HepG2 (cell line): ENCODE data around the gene EMCN. TPM values are rescaled to one million over a fixed set of nuclear protein-coding genes. Genes with fewer than 3 reads are reported as not detected.

Source experiments
- ATAC-seq: fragments of 200-7000 bp; cut with Tn5 transposase; 3 replicates; pipeline ENCODE4 v1.9.1; 2020; ENCODE audit warnings: mild to moderate bottlenecking, moderate library complexity
- BruUV-seq: library from RNA; stranded (reverse); fragments of 400-500 nt; replicated peaks from 2 replicates; lab custom pipeline; 2021; lab: Mats Ljungman, UMichigan
- CTCF ChIA-PET: fragments of 300-600 bp; formaldehyde crosslinking; extraction: SDS; loops from one replicate; lab custom pipeline; 2021; ENCODE audit warnings: low total read pairs, inconsistent platforms, low intra/inter-chr PET ratio; lab: Yijun Ruan, JAX
- POLR2A ChIA-PET: fragments of 350-600 bp; sonication (Branson Sonifier 250); formaldehyde crosslinking; loops from one replicate; lab custom pipeline; 2020; ENCODE audit warnings: antibody characterized with exemption, inconsistent platforms; lab: Yijun Ruan, JAX
- DNase-seq: peaks from one replicate; pipeline ENCODE4 v3.0.0-alpha.2; 2015; ENCODE audit warnings: low spot score
- FAIRE-seq: peaks from 3 replicates; lab custom pipeline; 2011; peaks lifted over from hg19 to GRCh38; lab: Jason Lieb, UNC
- H2AFZ ChIP-seq: one replicate; pipeline ENCODE4 v1.6.1; 2011; ENCODE audit warnings: low read length, inconsistent platforms
- H3K27ac ChIP-seq: fragments of 300-600 bp; 3 replicates; pipeline ENCODE4 v1.8.0; 2011; ENCODE audit warnings: mixed run types, mild to moderate bottlenecking, mixed read lengths, low read length, inconsistent platforms; ENCODE audit not compliant: insufficient read depth; ENCODE audit errors: extremely low read length
- H3K27me3 ChIP-seq, 2 experiments: fragments of 200-600 bp in 1 of 2; 2 replicates in 1 of 2; 3 replicates in 1 of 2; pipeline versions ENCODE4 v1.6.0 to v1.8.0; 2011; ENCODE audit warnings: low read length in 2 of 2, mild to moderate bottlenecking in 2 of 2, moderate library complexity in 2 of 2, inconsistent platforms in 1 of 2; ENCODE audit not compliant: insufficient read depth in 2 of 2, control insufficient read depth in 1 of 2
- H3K36me3 ChIP-seq, 2 experiments: fragments of 200-600 bp in 1 of 2; replicated peaks in 1 of 2; 2 replicates in 1 of 2; 3 replicates in 1 of 2; pipeline versions ENCODE4 v1.5.1 to v1.8.0; 2011; ENCODE audit warnings: low read length in 2 of 2, inconsistent platforms in 1 of 2; ENCODE audit not compliant: insufficient read depth in 2 of 2, control insufficient read depth in 1 of 2
- H3K4me1 ChIP-seq: 2 replicates; pipeline ENCODE4 v1.5.1; 2012; ENCODE audit warnings: low read length, inconsistent platforms; ENCODE audit not compliant: insufficient read depth
- H3K4me2 ChIP-seq: 2 replicates; pipeline ENCODE4 v1.6.0; 2011; ENCODE audit warnings: low read depth, low read length, inconsistent platforms
- H3K4me3 ChIP-seq, 3 experiments: fragments of 200-600 bp in 1 of 3; sonication (generic), shearing (Covaris generic) in 1 of 3; replicated peaks in 1 of 3; 2 replicates each; pipeline ENCODE4 v1.5.1; 2011 to 2016; ENCODE audit warnings: low read length in 3 of 3, inconsistent platforms in 2 of 3, low read depth in 2 of 3, mild to moderate bottlenecking in 2 of 3, control low read depth in 1 of 3, mixed read lengths in 1 of 3; ENCODE audit not compliant: insufficient read depth in 1 of 3
- H3K79me2 ChIP-seq: one replicate; pipeline ENCODE4 v1.6.1; 2011; ENCODE audit warnings: low read length, inconsistent platforms; ENCODE audit not compliant: insufficient read depth
- H3K9ac ChIP-seq: 2 replicates; pipeline ENCODE4 v1.6.0; 2011; ENCODE audit warnings: mild to moderate bottlenecking, low read depth, low read length, inconsistent platforms; ENCODE audit not compliant: insufficient read depth
- H3K9me3 ChIP-seq: 2 replicates; pipeline ENCODE4 v1.5.1; 2012; ENCODE audit warnings: mild to moderate bottlenecking, low read length
- H4K20me1 ChIP-seq: 2 replicates; pipeline ENCODE4 v1.6.0; 2011; ENCODE audit warnings: inconsistent platforms, mild to moderate bottlenecking, low read length, moderate library complexity; ENCODE audit not compliant: insufficient read depth
- AHR ChIP-seq: IDR thresholded peaks from 2 replicates; pipeline ENCODE4 v1.6.1; 2018; ENCODE audit warnings: missing genetic modification reagents, missing compliant biosample characterization
- CSRNP1 ChIP-seq: sonication (generic); formaldehyde crosslinking; IDR thresholded peaks from 2 replicates; pipeline ENCODE4 v1.8.1; 2023; ENCODE audit warnings: mild to moderate bottlenecking, missing genetic modification reagents
- HCFC1 ChIP-seq: fragments of 150-350 bp; IDR thresholded peaks from 2 replicates; pipeline ENCODE4 v1.6.1; 2014; ENCODE audit warnings: low read depth, low read length
- NR1H2 ChIP-seq: sonication (generic); formaldehyde crosslinking; IDR thresholded peaks from 2 replicates; pipeline ENCODE4 v1.8.1; 2022; ENCODE audit warnings: low read depth, missing genetic modification reagents, borderline replicate concordance
- PHF8 ChIP-seq: sonication (generic); formaldehyde crosslinking; IDR thresholded peaks from 2 replicates; pipeline ENCODE4 v1.5.0; 2020; ENCODE audit warnings: missing genetic modification reagents
- PRDM10 ChIP-seq: sonication (generic); formaldehyde crosslinking; IDR thresholded peaks from 2 replicates; pipeline ENCODE4 v1.4.0; 2020; ENCODE audit warnings: low read depth, missing genetic modification reagents
- PRPF4 ChIP-seq: fragments of 200-400 bp; formaldehyde crosslinking; IDR thresholded peaks from 2 replicates; pipeline ENCODE4 v1.6.1; 2016; ENCODE audit warnings: low read length, low read depth; ENCODE audit not compliant: poor library complexity, severe bottlenecking
- SP2 ChIP-seq: sonication (generic); formaldehyde crosslinking; IDR thresholded peaks from 2 replicates; pipeline ENCODE4 v1.5.1; 2020; ENCODE audit warnings: mild to moderate bottlenecking, missing genetic modification reagents
- TCF7 ChIP-seq: sonication (generic); IDR thresholded peaks from 2 replicates; pipeline ENCODE4 v1.6.1; 2016; ENCODE audit warnings: antibody characterized with exemption, low read depth
- ZNF136 ChIP-seq: sonication (generic); formaldehyde crosslinking; IDR thresholded peaks from 2 replicates; pipeline ENCODE4 v1.8.1; 2022; ENCODE audit warnings: low read depth, mild to moderate bottlenecking, moderate library complexity, missing genetic modification reagents
- ZNF343 ChIP-seq: sonication (generic); formaldehyde crosslinking; IDR thresholded peaks from 2 replicates; pipeline ENCODE4 v1.4.0; 2020; ENCODE audit warnings: mild to moderate bottlenecking, missing genetic modification reagents
- WGBS: methylation state at CpG from one replicate; pipeline ENCODE4 v1.1.6; 2017; ENCODE audit warnings: low lambda C conversion rate; 5-methylcytosine and 5-hydroxymethylcytosine counted together
- in situ Hi-C: cut with HindIII; loops from 2 replicates; pipeline ENCODE4 v1.10.0; 2017; ENCODE audit warnings: low pct_unique_long_range_greater_than_20kb; ENCODE audit not compliant: extremely low pct_ligation_motif_present
- intact Hi-C: fragments of 100-400 bp; cut with micrococcal nuclease; formaldehyde crosslinking; loops from one replicate; pipeline ENCODE4 v1.10.0; 2022; ENCODE audit not compliant: unreplicated experiment
- polyA plus RNA-seq, 8 experiments: library from polyadenylated mRNA; depleted of rRNA in 3 of 8; stranded (reverse) in 7 of 8; unstranded in 1 of 8; fragments of >200 nt; fragmentation: Illumina TruSeq in 4 of 8; extraction: Trizol in 4 of 8; gene quantifications; 2 replicates each; pipeline versions ENCODE4 v1.2.1 to v1.2.3, GENCODE V29; 2011 to 2016; ENCODE audit warnings: low read depth in 4 of 8, missing spikeins in 1 of 8, mixed read lengths in 1 of 8; ENCODE audit not compliant: insufficient read depth in 1 of 8
- total RNA-seq, 5 experiments: library from RNA; depleted of rRNA; stranded (reverse); fragments of >200 nt; fragmentation: Illumina TruSeq; extraction: Trizol; gene quantifications; 2 replicates each; pipeline ENCODE4 v1.2.3, GENCODE V29; 2016; ENCODE audit warnings: low read depth in 1 of 5
- TF ChIP-seq, protein P1 (sequence below): sonication (generic); formaldehyde crosslinking; IDR thresholded peaks from 2 replicates; pipeline ENCODE4 v1.8.0; 2022; ENCODE audit warnings: mild to moderate bottlenecking, missing genetic modification reagents; ENCODE audit not compliant: insufficient replicate concordance
- TF ChIP-seq, protein P2 (sequence below): sonication (generic); formaldehyde crosslinking; conservative IDR thresholded peaks from 2 replicates; pipeline ENCODE4 v1.4.0; 2020; ENCODE audit warnings: missing genetic modification reagents
- TF ChIP-seq, protein P3 (sequence below): sonication (generic); formaldehyde crosslinking; IDR thresholded peaks from 2 replicates; pipeline ENCODE4 v1.4.0; 2020; ENCODE audit warnings: missing genetic modification reagents; ENCODE audit errors: not compliant biosample characterization

The EMCN gene
- total and polyA plus RNA-seq, 2 of the 13 experiments (the other 11 are each of a cell fraction or from before 2014, with no cell fraction given) = not detected

- intact Hi-C loops (no loop called here), in situ Hi-C loops (no loop called here)
- ChIA-PET CTCF (no interaction called here), POLR2A (no interaction called here)
- no peak overlapping the region for H3K27ac ChIP-seq
- H2AFZ ChIP-seq = no peak overlapping the region
- no peaks in the 10 kb centered on the region for H3K79me2 ChIP-seq
- H4K20me1 ChIP-seq = no peaks in the 10 kb centered on the region
- no peak overlapping the region for H3K4me2 ChIP-seq
- WGBS = 2% methylated on average over 5 of the region's 5 CpGs
- no peaks in the 10 kb centered on the region for H3K9me3 ChIP-seq
- no peak overlapping the region for H3K4me3 ChIP-seq
- H3K4me1 ChIP-seq = no peaks in the 10 kb centered on the region
- ATAC-seq (no peak), DNase-seq (no peak), FAIRE-seq (no peak)
- no peak overlapping the region for H3K9ac ChIP-seq
- BruUV-seq = no TSS peak
- H3K27me3 ChIP-seq = no peaks in the 10 kb centered on the region
- no peaks in the 10 kb centered on the region for H3K36me3 ChIP-seq
- no peak for TF ChIP-seq CSRNP1
- TF ChIP-seq, protein P1, sequence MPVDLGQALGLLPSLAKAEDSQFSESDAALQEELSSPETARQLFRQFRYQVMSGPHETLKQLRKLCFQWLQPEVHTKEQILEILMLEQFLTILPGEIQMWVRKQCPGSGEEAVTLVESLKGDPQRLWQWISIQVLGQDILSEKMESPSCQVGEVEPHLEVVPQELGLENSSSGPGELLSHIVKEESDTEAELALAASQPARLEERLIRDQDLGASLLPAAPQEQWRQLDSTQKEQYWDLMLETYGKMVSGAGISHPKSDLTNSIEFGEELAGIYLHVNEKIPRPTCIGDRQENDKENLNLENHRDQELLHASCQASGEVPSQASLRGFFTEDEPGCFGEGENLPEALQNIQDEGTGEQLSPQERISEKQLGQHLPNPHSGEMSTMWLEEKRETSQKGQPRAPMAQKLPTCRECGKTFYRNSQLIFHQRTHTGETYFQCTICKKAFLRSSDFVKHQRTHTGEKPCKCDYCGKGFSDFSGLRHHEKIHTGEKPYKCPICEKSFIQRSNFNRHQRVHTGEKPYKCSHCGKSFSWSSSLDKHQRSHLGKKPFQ (CRISPR knock-in tag) = no peak
- no peak for TF ChIP-seq PRPF4
- no peak for TF ChIP-seq AHR (CRISPR knock-in tag)
- no peak for TF ChIP-seq ZNF136 (CRISPR knock-in tag)
- no peak for TF ChIP-seq PRDM10 (CRISPR knock-in tag)
- TF ChIP-seq PHF8 (CRISPR knock-in tag) = no peak
- no peak for TF ChIP-seq NR1H2 (CRISPR knock-in tag)
- TF ChIP-seq ZNF343 (CRISPR knock-in tag) = no peak
- TF ChIP-seq HCFC1 = no peak
- TF ChIP-seq, protein P2, sequence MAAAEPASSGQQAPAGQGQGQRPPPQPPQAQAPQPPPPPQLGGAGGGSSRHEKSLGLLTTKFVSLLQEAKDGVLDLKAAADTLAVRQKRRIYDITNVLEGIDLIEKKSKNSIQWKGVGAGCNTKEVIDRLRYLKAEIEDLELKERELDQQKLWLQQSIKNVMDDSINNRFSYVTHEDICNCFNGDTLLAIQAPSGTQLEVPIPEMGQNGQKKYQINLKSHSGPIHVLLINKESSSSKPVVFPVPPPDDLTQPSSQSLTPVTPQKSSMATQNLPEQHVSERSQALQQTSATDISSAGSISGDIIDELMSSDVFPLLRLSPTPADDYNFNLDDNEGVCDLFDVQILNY (CRISPR knock-in tag) = no peak
- TF ChIP-seq TCF7 = no peak
- no peak for TF ChIP-seq SP2 (CRISPR knock-in tag)
- TF ChIP-seq, protein P3, sequence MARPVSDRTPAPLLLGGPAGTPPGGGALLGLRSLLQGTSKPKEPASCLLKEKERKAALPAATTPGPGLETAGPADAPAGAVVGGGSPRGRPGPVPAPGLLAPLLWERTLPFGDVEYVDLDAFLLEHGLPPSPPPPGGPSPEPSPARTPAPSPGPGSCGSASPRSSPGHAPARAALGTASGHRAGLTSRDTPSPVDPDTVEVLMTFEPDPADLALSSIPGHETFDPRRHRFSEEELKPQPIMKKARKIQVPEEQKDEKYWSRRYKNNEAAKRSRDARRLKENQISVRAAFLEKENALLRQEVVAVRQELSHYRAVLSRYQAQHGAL (CRISPR knock-in tag) = no peak
Measured at GRCh38 chr4:100430451-100430850, 87.4 kb downstream of the EMCN start.
